Uterus (tissue), 2 donors: ENCODE data around the gene OGG1.

ENCODE experiments used
- POLR2A ChIP-seq, 2 donors: fragments of 450-650 bp; IDR thresholded peaks; one replicate each; pipeline ENCODE4 v1.6.1; 2016; ENCODE audit warnings: antibody characterized with exemption in 2 of 2, mild to moderate bottlenecking in 1 of 2, moderate library complexity in 1 of 2
- TF ChIP-seq, protein P1 (sequence below), 4 experiments: fragments of 200-600 bp in 2 of 4; fragments of 450-650 bp in 2 of 4; sonication (generic) in 2 of 4; IDR thresholded peaks; one replicate each; pipeline ENCODE4 v1.5.1; 2016 to 2019; ENCODE audit warnings: antibody characterized with exemption in 4 of 4, mild to moderate bottlenecking in 2 of 4, moderate library complexity in 1 of 4

- TF ChIP-seq, protein P1, sequence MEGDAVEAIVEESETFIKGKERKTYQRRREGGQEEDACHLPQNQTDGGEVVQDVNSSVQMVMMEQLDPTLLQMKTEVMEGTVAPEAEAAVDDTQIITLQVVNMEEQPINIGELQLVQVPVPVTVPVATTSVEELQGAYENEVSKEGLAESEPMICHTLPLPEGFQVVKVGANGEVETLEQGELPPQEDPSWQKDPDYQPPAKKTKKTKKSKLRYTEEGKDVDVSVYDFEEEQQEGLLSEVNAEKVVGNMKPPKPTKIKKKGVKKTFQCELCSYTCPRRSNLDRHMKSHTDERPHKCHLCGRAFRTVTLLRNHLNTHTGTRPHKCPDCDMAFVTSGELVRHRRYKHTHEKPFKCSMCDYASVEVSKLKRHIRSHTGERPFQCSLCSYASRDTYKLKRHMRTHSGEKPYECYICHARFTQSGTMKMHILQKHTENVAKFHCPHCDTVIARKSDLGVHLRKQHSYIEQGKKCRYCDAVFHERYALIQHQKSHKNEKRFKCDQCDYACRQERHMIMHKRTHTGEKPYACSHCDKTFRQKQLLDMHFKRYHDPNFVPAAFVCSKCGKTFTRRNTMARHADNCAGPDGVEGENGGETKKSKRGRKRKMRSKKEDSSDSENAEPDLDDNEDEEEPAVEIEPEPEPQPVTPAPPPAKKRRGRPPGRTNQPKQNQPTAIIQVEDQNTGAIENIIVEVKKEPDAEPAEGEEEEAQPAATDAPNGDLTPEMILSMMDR (IDR thresholded peaks at IDR 0.05), result no peak
- no peak for TF ChIP-seq POLR2A (IDR thresholded peaks at IDR 0.05)
Measured at GRCh38 chr3:9721015-9721699, 28.6 kb upstream of the OGG1 start.
